Measurements from ENCODE around the gene LRRC4C.

GRCh38 chr11:40235841-40236240 is 1223.6 kb downstream of the LRRC4C start:
- TF ChIP-seq CTCF (IDR thresholded peaks at IDR 0.05; ENCODE audit: extremely low read depth in 1 of 2, insufficient read depth in 1 of 2, low read depth in 1 of 2, low read length in 2 of 2) = no peak
- TF ChIP-seq POLR2AphosphoS5 (IDR thresholded peaks at IDR 0.05; ENCODE audit: insufficient read depth, low read depth, low read length) = no peak
- TF ChIP-seq EZH2 (IDR thresholded peaks at IDR 0.05; ENCODE audit: borderline replicate concordance, low read depth, low read length, severe bottlenecking) = no peak
- TF ChIP-seq MAX (IDR thresholded peaks at IDR 0.05; ENCODE audit: insufficient read depth, insufficient read length) = no peak

Data from endothelial cell of umbilical vein (primary cell).